Measurements from ENCODE around the gene SNRPA. TPM values are rescaled to one million over a fixed set of nuclear protein-coding genes. Genes with fewer than 3 reads are reported as not detected.

The SNRPA gene
- total RNA-seq, 1 experiment from 2014 or later, result 102 TPM

- intact Hi-C loops (cut with micrococcal nuclease; ENCODE audit: unreplicated experiment), result no loop called here
- Mint-ChIP-seq H3K4me3 (ENCODE audit: low read depth, unreplicated experiment) (peak overlapping the region; percentile 88), H3K36me3 (ENCODE audit: insufficient read depth, unreplicated experiment) (peaks cover 89% of the 10 kb centered on the region), H3K4me1 (ENCODE audit: low read depth, unreplicated experiment) (peaks cover 87% of the 10 kb centered on the region), H3K27me3 (ENCODE audit: unreplicated experiment) (no peaks in the 10 kb centered on the region), H3K9me3 (ENCODE audit: low read depth, unreplicated experiment) (no peaks in the 10 kb centered on the region), H3K27ac (ENCODE audit: unreplicated experiment) (peak overlapping the region; percentile 11)
- TF ChIP-seq CTCF (IDR thresholded peaks at IDR 0.05; ENCODE audit: unreplicated experiment), result no peak
- BruUV-seq (replicated peaks), result no TSS peak
- no peak for DNase-seq
- CTCF ChIA-PET, result interaction anchor here (0.5 to 1.1 kb wide), 3 partner anchors 23 to 1395 kb away, joined by 3 to 7 read pairs (median 5); no protein-coding TSS in a partner anchor
Observed at GRCh38 chr19:40802300-40803169, 51.5 kb downstream of the SNRPA start.

GRCh38 chr19:40803170-40803856 lies 52.3 kb downstream of the SNRPA start:
- H3K27me3 Mint-ChIP-seq (ENCODE audit: unreplicated experiment), result no peaks in the 10 kb centered on the region

GRCh38 chr19:40803857-40804782 lies 53.1 kb downstream of the SNRPA start:
- Mint-ChIP-seq H3K36me3 (ENCODE audit: insufficient read depth, unreplicated experiment) (peaks cover 89% of the 10 kb centered on the region), H3K4me1 (ENCODE audit: low read depth, unreplicated experiment) (peaks cover 81% of the 10 kb centered on the region), H3K9me3 (ENCODE audit: low read depth, unreplicated experiment) (no peaks in the 10 kb centered on the region), H3K4me3 (ENCODE audit: low read depth, unreplicated experiment) (peak overlapping the region; percentile 88), H3K27ac (ENCODE audit: unreplicated experiment) (no peak overlapping the region), H3K27me3 (ENCODE audit: unreplicated experiment) (no peaks in the 10 kb centered on the region)
- no peak for TF ChIP-seq CTCF (IDR thresholded peaks at IDR 0.05; ENCODE audit: unreplicated experiment)
- intact Hi-C loops (cut with micrococcal nuclease; ENCODE audit: unreplicated experiment), result no loop called here
- BruUV-seq (replicated peaks), result no TSS peak
- no peak for DNase-seq
- CTCF ChIA-PET, result interaction anchor here (0.6 kb wide), 2 partner anchors 51 to 101 kb away, joined by 3 to 5 read pairs; no protein-coding TSS in a partner anchor

More at GRCh38 chr19:40803170-40803856, 52.3 kb downstream of the SNRPA start:
- peaks cover 85% of the 10 kb centered on the region for H3K4me1 Mint-ChIP-seq (ENCODE audit: low read depth, unreplicated experiment)
- H3K27ac Mint-ChIP-seq (ENCODE audit: unreplicated experiment), result no peak overlapping the region
- TF ChIP-seq CTCF (IDR thresholded peaks at IDR 0.05; ENCODE audit: unreplicated experiment), result no peak
- peaks cover 89% of the 10 kb centered on the region for H3K36me3 Mint-ChIP-seq (ENCODE audit: insufficient read depth, unreplicated experiment)
- no TSS peak for BruUV-seq (replicated peaks)
- no peaks in the 10 kb centered on the region for H3K9me3 Mint-ChIP-seq (ENCODE audit: low read depth, unreplicated experiment)
- no peak for DNase-seq
- peak overlapping the region; percentile 88 for H3K4me3 Mint-ChIP-seq (ENCODE audit: low read depth, unreplicated experiment)
- CTCF ChIA-PET, result interaction anchor here (0.6 to 1.1 kb wide), 2 partner anchors 24 to 102 kb away, joined by 3 to 5 read pairs; no protein-coding TSS in a partner anchor
- intact Hi-C loops (cut with micrococcal nuclease; ENCODE audit: unreplicated experiment), result no loop called here

GRCh38 chr19:40804783-40805242 lies 53.8 kb downstream of the SNRPA start:
- TF ChIP-seq CTCF (IDR thresholded peaks at IDR 0.05; ENCODE audit: unreplicated experiment), result no peak
- no peaks in the 10 kb centered on the region for H3K9me3 Mint-ChIP-seq (ENCODE audit: low read depth, unreplicated experiment)
- BruUV-seq (replicated peaks), result no TSS peak
- H3K4me3 Mint-ChIP-seq (ENCODE audit: low read depth, unreplicated experiment), result no peak overlapping the region
- H3K4me1 Mint-ChIP-seq (ENCODE audit: low read depth, unreplicated experiment), result peaks cover 81% of the 10 kb centered on the region
- CTCF ChIA-PET, result interaction anchor here (0.6 kb wide), 1 partner anchor 52 kb away, joined by 3 read pairs; no protein-coding TSS in a partner anchor
- H3K27me3 Mint-ChIP-seq (ENCODE audit: unreplicated experiment), result no peaks in the 10 kb centered on the region
- no peak for DNase-seq
- intact Hi-C loops (cut with micrococcal nuclease; ENCODE audit: unreplicated experiment), result loop anchor here (5.0 kb wide), 1 partner anchor 143 kb away; no protein-coding TSS in a partner anchor
- H3K36me3 Mint-ChIP-seq (ENCODE audit: insufficient read depth, unreplicated experiment), result peaks cover 89% of the 10 kb centered on the region
- no peak overlapping the region for H3K27ac Mint-ChIP-seq (ENCODE audit: unreplicated experiment)

Data from Calu3 (cell line).